ENCODE measurements around the gene ARVCF. TPM values are rescaled to one million over a fixed set of nuclear protein-coding genes. Genes with fewer than 3 reads are reported as not detected.

The ARVCF gene
- total and polyA plus RNA-seq, 2 donors (not counting 1 experiment from before 2014, with no cell fraction given) = 2.2 to 6.7 TPM

DNA sequence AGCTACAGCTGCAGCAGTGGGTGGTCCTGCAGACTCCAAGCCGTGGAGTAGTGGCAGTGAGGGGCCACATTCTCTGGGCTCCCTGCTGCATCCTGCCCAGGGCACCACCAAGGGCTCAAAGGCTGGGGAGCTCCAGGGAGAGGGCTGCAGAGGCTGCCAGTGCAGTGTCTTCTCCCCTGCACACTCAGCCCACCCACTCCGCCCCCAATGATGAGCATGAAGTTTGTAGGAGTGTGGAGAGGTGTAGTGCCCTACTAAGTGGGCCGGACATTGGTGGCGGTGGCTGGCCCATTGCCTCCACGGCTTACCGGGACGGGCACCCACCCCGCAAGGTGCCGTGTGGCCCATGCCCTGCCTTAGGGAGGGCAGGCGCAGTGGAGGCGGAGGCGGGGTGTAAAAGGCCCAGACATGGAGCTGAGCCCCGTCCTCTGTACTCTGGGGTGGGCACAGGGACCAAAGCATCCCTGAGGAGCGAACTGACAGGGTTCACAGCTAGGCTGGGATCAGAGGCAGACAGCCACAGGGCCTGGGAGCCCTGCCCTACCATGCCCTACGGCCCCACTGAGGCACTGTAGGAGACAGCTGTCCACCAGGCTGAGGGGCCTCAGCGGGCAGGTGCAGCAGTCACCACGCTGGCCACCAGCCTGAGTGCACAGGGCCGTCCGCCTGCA is 18.9 kb downstream of the ARVCF start:
- H3K27ac Mint-ChIP-seq = no peak overlapping the region
- ChIA-PET POLR2A (no interaction called here), CTCF (no interaction called here)
- no peaks in the 10 kb centered on the region for H3K27me3 Mint-ChIP-seq
- no peaks in the 10 kb centered on the region for H3K36me3 ChIP-seq (replicated peaks in 1 of 2; ENCODE audit: control extremely low read depth in 1 of 2, control insufficient read depth in 1 of 2, extremely low read depth in 1 of 2, insufficient read depth in 2 of 2, low read length in 1 of 2)
- H4K20me1 ChIP-seq (ENCODE audit: control insufficient read depth, insufficient read depth, low read length, poor library complexity, severe bottlenecking) = no peaks in the 10 kb centered on the region
- H3K27me3 ChIP-seq (replicated peaks in 1 of 4; ENCODE audit: control extremely low read depth in 1 of 4, control insufficient read depth in 3 of 4, insufficient read depth in 4 of 4, low read length in 3 of 4) = no peaks in the 10 kb centered on the region
- no peaks in the 10 kb centered on the region for H3K4me1 ChIP-seq (ENCODE audit: control insufficient read depth in 2 of 2, insufficient read depth in 2 of 2, low read length in 2 of 2)
- no peak overlapping the region for H2AFZ ChIP-seq (ENCODE audit: insufficient read depth, low read depth, low read length, poor library complexity, severe bottlenecking)
- 93% methylated on average over 16 of the region's 19 CpGs for WGBS (ENCODE audit: insufficient coverage)
- intact Hi-C loops (cut with micrococcal nuclease) = no loop called here
- H3K9me3 ChIP-seq (ENCODE audit: control extremely low read depth in 1 of 3, control insufficient read depth in 2 of 3, insufficient read depth in 1 of 3, low read length in 2 of 3) = peaks cover 0 to 7% (median 0%) of the 10 kb centered on the region in 3 donors
- no peak for DNase-seq
- no peak for ATAC-seq (ENCODE audit: low read depth)
- no peak overlapping the region for H3K4me3 ChIP-seq (ENCODE audit: control extremely low read depth in 1 of 5, extremely low read depth in 1 of 5, insufficient read depth in 1 of 5, low read depth in 2 of 5, low read length in 4 of 5)
- no peak overlapping the region for H3K4me3 Mint-ChIP-seq
- no peak for TF ChIP-seq EZH2 (IDR thresholded peaks at IDR 0.05; ENCODE audit: borderline replicate concordance, insufficient read depth, low read depth, low read length, poor library complexity, severe bottlenecking)
- TF ChIP-seq, protein P1, sequence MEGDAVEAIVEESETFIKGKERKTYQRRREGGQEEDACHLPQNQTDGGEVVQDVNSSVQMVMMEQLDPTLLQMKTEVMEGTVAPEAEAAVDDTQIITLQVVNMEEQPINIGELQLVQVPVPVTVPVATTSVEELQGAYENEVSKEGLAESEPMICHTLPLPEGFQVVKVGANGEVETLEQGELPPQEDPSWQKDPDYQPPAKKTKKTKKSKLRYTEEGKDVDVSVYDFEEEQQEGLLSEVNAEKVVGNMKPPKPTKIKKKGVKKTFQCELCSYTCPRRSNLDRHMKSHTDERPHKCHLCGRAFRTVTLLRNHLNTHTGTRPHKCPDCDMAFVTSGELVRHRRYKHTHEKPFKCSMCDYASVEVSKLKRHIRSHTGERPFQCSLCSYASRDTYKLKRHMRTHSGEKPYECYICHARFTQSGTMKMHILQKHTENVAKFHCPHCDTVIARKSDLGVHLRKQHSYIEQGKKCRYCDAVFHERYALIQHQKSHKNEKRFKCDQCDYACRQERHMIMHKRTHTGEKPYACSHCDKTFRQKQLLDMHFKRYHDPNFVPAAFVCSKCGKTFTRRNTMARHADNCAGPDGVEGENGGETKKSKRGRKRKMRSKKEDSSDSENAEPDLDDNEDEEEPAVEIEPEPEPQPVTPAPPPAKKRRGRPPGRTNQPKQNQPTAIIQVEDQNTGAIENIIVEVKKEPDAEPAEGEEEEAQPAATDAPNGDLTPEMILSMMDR (IDR thresholded peaks at IDR 0.05) = no peak
- no peaks in the 10 kb centered on the region for H3K79me2 ChIP-seq (ENCODE audit: control insufficient read depth, insufficient read depth, low read length)
- no peaks in the 10 kb centered on the region for H3K9me3 Mint-ChIP-seq (ENCODE audit: insufficient read depth)
- no peaks in the 10 kb centered on the region for H3K4me1 Mint-ChIP-seq
- no peak overlapping the region for H3K9ac ChIP-seq (ENCODE audit: low read length)
- no peak overlapping the region for H3K27ac ChIP-seq (ENCODE audit: low read length in 2 of 2)
- no peak overlapping the region for H3K4me2 ChIP-seq (replicated peaks; ENCODE audit: low read depth, low read length, poor library complexity, severe bottlenecking)

DNA sequence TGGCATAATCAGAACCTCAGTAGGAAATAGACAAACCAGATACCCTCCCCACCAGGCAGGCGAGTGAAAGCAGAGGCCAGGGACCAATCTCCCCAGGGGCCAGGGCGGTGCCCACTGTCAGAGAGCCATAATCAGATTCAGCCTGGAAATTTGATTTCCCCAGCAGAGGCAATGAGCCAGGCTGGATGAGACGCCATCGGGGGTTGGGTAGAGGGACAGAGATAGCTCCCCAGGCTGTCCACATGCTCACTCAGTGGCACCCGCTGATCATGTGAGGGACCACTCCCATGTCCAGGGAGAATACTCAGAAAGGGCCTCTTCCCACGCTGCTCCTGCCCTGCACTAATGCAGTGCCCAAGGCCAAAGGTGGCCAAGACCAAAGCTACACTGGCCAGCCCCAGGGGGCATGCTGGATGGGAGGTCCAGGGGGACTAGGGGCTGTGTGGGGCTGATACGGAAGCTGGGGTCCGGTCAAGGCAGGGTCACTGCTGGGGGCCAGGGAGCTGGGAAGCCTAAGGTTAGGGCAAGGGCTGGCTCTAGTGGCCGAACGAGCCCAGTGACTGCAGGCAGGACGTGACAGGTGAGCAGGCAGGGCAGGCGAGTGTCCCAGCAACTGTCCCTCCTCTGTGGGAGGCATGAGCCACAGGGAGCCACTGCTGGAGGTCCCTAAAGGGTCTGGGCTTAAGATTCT is 19.8 kb downstream of the ARVCF start:
- Mint-ChIP-seq H3K27me3 (no peaks in the 10 kb centered on the region), H3K27ac (no peak overlapping the region), H3K9me3 (ENCODE audit: insufficient read depth) (no peaks in the 10 kb centered on the region), H3K4me1 (no peaks in the 10 kb centered on the region), H3K4me3 (no peak overlapping the region)
- DNase-seq (no peak), ATAC-seq (ENCODE audit: low read depth) (no peak)
- no peaks in the 10 kb centered on the region for H4K20me1 ChIP-seq (ENCODE audit: control insufficient read depth, insufficient read depth, low read length, poor library complexity, severe bottlenecking)
- intact Hi-C loops (cut with micrococcal nuclease) = no loop called here
- H3K36me3 ChIP-seq (replicated peaks in 1 of 2; ENCODE audit: control extremely low read depth in 1 of 2, control insufficient read depth in 1 of 2, extremely low read depth in 1 of 2, insufficient read depth in 2 of 2, low read length in 1 of 2) = no peaks in the 10 kb centered on the region
- CTCF ChIA-PET = no interaction called here
- H3K9me3 ChIP-seq (ENCODE audit: control extremely low read depth in 1 of 3, control insufficient read depth in 2 of 3, insufficient read depth in 1 of 3, low read length in 2 of 3) = peaks cover 0 to under 1% (median 0%) of the 10 kb centered on the region in 3 donors
- H3K4me3 ChIP-seq (ENCODE audit: control extremely low read depth in 1 of 5, extremely low read depth in 1 of 5, insufficient read depth in 1 of 5, low read depth in 2 of 5, low read length in 4 of 5) = no peak overlapping the region
- no peak overlapping the region for H3K4me2 ChIP-seq (replicated peaks; ENCODE audit: low read depth, low read length, poor library complexity, severe bottlenecking)
- POLR2A ChIA-PET = no interaction called here
- H3K27ac ChIP-seq (ENCODE audit: low read length in 2 of 2) = no peak overlapping the region
- no peaks in the 10 kb centered on the region for H3K27me3 ChIP-seq (replicated peaks in 1 of 4; ENCODE audit: control extremely low read depth in 1 of 4, control insufficient read depth in 3 of 4, insufficient read depth in 4 of 4, low read length in 3 of 4)
- TF ChIP-seq, protein P1 (IDR thresholded peaks at IDR 0.05) = no peak
- no peak for TF ChIP-seq EZH2 (IDR thresholded peaks at IDR 0.05; ENCODE audit: borderline replicate concordance, insufficient read depth, low read depth, low read length, poor library complexity, severe bottlenecking)
- no peaks in the 10 kb centered on the region for H3K4me1 ChIP-seq (ENCODE audit: control insufficient read depth in 2 of 2, insufficient read depth in 2 of 2, low read length in 2 of 2)
- no peaks in the 10 kb centered on the region for H3K79me2 ChIP-seq (ENCODE audit: control insufficient read depth, insufficient read depth, low read length)
- 85% methylated on average over 12 of the region's 12 CpGs for WGBS (ENCODE audit: insufficient coverage)
- H2AFZ ChIP-seq (ENCODE audit: insufficient read depth, low read depth, low read length, poor library complexity, severe bottlenecking) = no peak overlapping the region
- H3K9ac ChIP-seq (ENCODE audit: low read length) = no peak overlapping the region

All from B cell (primary cell).